A549 treated with DMSO at 1 μM for 4 hours (cell line): ENCODE results near the gene KIF19. TPM values are rescaled to one million over a fixed set of nuclear protein-coding genes. Genes with fewer than 3 reads are reported as not detected.

Experiments
- total RNA-seq: library from RNA; stranded (reverse); fragments of 200-300 nt; extraction: Qiagen RNA extraction; gene quantifications from 5 replicates; pipeline ENCODE4 v1.2.3, GENCODE V29; 2022; ENCODE audit warnings: low read depth

The KIF19 gene
- not detected in 5 replicates for total RNA-seq

GRCh38 chr17:74325743-74326379 lies at the start of gene KIF19:
Gene KIF19 (plus strand): TSS chr17:74326226. CDS start chr17:74326350, 124 bp downstream.

GRCh38 chr17:74361230-74362068 lies 35.4 kb downstream of the KIF19 start, which contains the start of gene BTBD17:
Gene BTBD17 (minus strand): TSS chr17:74361868. CDS start chr17:74361819, 49 bp downstream.

GRCh38 chr17:74367206-74367605 lies 41.2 kb downstream of the KIF19 start, which contains the start of gene GPR142:
Gene GPR142 (plus strand): TSS chr17:74367506. CDS start chr17:74369541, 2,035 bp downstream.

Other genes with a start within 250 kb of the KIF19 start
- 2,565 to 3,522 TPM (median 2,722 TPM) in 5 replicates for gene RPL38, start 122.5 kb upstream of the KIF19 start, total RNA-seq
- gene TTYH2, start 112.7 kb upstream of the KIF19 start, total RNA-seq: 1.9 to 2.6 TPM (median 2.1 TPM) in 5 replicates
- not detected in 5 replicates for gene DNAI2, start 52.0 kb upstream of the KIF19 start, total RNA-seq
- gene BTBD17, start 35.6 kb downstream of the KIF19 start, total RNA-seq: 0.08 TPM in 1 of 5 replicates, not detected in the others
- gene GPR142, start 41.3 kb downstream of the KIF19 start, total RNA-seq: not detected in 5 replicates
- 61.8 to 88.6 TPM (median 75.6 TPM) in 5 replicates for gene GPRC5C, start 105.9 kb downstream of the KIF19 start, total RNA-seq
- 0.06 to 1.1 TPM (median 0.08 TPM) in 4 of 5 replicates, not detected in the other for gene CD300A, start 140.4 kb downstream of the KIF19 start, total RNA-seq
- 0.07 to 0.12 TPM in 2 of 5 replicates, not detected in the others for gene CD300LB, start 205.2 kb downstream of the KIF19 start, total RNA-seq
- gene CD300C, start 219.9 kb downstream of the KIF19 start, total RNA-seq: 0.15 to 0.26 TPM (median 0.23 TPM) in 5 replicates
- gene CD300H, start 241.3 kb downstream of the KIF19 start, total RNA-seq: 0.53 to 0.88 TPM (median 0.55 TPM) in 3 of 5 replicates, not detected in the others